HL-60 (cell line): ENCODE measurements around the gene KANK3.

ENCODE experiments used
- DNase-seq, 2 experiments: peaks; one replicate each; pipeline ENCODE4 v3.0.0-alpha.2; 2010 to 2020; ENCODE audit warnings: low read depth in 1 of 2, low spot score in 1 of 2
- H3K27ac ChIP-seq: fragments of 250-450 bp; sonication (Bioruptor Pico); replicated peaks from 2 replicates; pipeline ENCODE4 v1.5.1; 2020; ENCODE audit warnings: mild to moderate bottlenecking, moderate library complexity
- H3K27me3 ChIP-seq: fragments of 250-450 bp; sonication (Bioruptor Pico); 2 replicates; pipeline ENCODE4 v1.5.1; 2021; ENCODE audit warnings: mild to moderate bottlenecking, moderate library complexity; ENCODE audit not compliant: insufficient read depth, poor library complexity, severe bottlenecking
- H3K4me3 ChIP-seq: replicated peaks from 2 replicates; pipeline ENCODE4 v1.5.1; 2011; ENCODE audit warnings: mild to moderate bottlenecking, control low read depth, low read length; ENCODE audit not compliant: insufficient read depth
- GABPA ChIP-seq: IDR thresholded peaks from 2 replicates; pipeline ENCODE4 v1.6.1; 2012; ENCODE audit warnings: low read depth
- POLR2AphosphoS5 ChIP-seq: IDR thresholded peaks from 2 replicates; pipeline ENCODE4 v1.6.1; 2012; ENCODE audit warnings: low read depth
- SPI1 ChIP-seq: IDR thresholded peaks from 2 replicates; pipeline ENCODE4 v1.6.1; 2012; ENCODE audit warnings: low read depth, mild to moderate bottlenecking, borderline replicate concordance
- TF ChIP-seq, protein P1 (sequence below): IDR thresholded peaks from one replicate; pipeline ENCODE4 v1.5.1; 2011; ENCODE audit warnings: low read length, control low read depth, inconsistent platforms; ENCODE audit not compliant: insufficient read depth
- TF ChIP-seq, protein P2 (sequence below): IDR thresholded peaks from 2 replicates; pipeline ENCODE4 v1.6.1; 2012; ENCODE audit warnings: low read depth; ENCODE audit not compliant: insufficient replicate concordance

Gene KANK3

DNA sequence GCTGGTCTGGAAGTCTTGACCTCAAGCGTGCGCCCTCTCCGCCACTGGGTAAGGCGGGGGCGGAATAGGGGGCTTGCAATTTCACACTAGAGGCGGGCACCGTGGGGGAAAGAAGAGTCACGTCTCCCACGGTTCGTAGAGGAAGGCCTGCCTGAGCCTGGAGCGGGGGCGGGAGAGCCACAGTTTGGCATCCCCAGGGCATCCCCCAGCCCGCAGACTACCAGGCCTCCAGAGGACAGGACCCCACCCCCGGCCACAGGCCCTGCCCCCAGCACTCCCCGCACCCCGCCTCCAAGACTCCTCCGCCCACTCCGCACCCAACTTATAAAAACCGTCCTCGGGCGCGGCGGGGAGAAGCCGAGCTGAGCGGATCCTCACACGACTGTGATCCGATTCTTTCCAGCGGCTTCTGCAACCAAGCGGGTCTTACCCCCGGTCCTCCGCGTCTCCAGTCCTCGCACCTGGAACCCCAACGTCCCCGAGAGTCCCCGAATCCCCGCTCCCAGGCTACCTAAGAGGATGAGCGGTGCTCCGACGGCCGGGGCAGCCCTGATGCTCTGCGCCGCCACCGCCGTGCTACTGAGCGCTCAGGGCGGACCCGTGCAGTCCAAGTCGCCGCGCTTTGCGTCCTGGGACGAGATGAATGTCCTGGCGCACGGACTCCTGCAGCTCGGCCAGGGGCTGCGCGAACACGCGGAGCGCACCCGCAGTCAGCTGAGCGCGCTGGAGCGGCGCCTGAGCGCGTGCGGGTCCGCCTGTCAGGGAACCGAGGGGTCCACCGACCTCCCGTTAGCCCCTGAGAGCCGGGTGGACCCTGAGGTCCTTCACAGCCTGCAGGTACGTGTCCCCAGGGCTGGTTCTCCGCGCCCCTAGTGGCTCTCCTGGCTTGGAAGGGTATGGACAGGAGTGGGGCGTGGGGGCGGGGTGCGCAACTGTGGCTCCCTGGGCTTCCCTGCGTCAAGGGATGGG lies 21.0 kb upstream of the KANK3 start, which contains the start of gene ANGPTL4:
ANGPTL4 (plus strand) TSS at position 353 of the 969 bp plus-strand sequence; CDS start at position 520, 167 bp downstream.
- Histone ChIP-seq H3K27me3 (peaks cover 43% of the 10 kb centered on the region), H3K4me3 (no peak within 1 kb of the TSS), H3K27ac (no peak within 1 kb of the TSS)
- TF ChIP-seq, protein P1, sequence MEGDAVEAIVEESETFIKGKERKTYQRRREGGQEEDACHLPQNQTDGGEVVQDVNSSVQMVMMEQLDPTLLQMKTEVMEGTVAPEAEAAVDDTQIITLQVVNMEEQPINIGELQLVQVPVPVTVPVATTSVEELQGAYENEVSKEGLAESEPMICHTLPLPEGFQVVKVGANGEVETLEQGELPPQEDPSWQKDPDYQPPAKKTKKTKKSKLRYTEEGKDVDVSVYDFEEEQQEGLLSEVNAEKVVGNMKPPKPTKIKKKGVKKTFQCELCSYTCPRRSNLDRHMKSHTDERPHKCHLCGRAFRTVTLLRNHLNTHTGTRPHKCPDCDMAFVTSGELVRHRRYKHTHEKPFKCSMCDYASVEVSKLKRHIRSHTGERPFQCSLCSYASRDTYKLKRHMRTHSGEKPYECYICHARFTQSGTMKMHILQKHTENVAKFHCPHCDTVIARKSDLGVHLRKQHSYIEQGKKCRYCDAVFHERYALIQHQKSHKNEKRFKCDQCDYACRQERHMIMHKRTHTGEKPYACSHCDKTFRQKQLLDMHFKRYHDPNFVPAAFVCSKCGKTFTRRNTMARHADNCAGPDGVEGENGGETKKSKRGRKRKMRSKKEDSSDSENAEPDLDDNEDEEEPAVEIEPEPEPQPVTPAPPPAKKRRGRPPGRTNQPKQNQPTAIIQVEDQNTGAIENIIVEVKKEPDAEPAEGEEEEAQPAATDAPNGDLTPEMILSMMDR, result no peak
- no peak for TF ChIP-seq SPI1
- TF ChIP-seq, protein P2, sequence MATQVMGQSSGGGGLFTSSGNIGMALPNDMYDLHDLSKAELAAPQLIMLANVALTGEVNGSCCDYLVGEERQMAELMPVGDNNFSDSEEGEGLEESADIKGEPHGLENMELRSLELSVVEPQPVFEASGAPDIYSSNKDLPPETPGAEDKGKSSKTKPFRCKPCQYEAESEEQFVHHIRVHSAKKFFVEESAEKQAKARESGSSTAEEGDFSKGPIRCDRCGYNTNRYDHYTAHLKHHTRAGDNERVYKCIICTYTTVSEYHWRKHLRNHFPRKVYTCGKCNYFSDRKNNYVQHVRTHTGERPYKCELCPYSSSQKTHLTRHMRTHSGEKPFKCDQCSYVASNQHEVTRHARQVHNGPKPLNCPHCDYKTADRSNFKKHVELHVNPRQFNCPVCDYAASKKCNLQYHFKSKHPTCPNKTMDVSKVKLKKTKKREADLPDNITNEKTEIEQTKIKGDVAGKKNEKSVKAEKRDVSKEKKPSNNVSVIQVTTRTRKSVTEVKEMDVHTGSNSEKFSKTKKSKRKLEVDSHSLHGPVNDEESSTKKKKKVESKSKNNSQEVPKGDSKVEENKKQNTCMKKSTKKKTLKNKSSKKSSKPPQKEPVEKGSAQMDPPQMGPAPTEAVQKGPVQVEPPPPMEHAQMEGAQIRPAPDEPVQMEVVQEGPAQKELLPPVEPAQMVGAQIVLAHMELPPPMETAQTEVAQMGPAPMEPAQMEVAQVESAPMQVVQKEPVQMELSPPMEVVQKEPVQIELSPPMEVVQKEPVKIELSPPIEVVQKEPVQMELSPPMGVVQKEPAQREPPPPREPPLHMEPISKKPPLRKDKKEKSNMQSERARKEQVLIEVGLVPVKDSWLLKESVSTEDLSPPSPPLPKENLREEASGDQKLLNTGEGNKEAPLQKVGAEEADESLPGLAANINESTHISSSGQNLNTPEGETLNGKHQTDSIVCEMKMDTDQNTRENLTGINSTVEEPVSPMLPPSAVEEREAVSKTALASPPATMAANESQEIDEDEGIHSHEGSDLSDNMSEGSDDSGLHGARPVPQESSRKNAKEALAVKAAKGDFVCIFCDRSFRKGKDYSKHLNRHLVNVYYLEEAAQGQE, result no peak
- no peak for TF ChIP-seq GABPA
- no peak for TF ChIP-seq POLR2AphosphoS5
- DNase-seq, result peak in 1 of 2 experiments; percentile 7

DNA sequence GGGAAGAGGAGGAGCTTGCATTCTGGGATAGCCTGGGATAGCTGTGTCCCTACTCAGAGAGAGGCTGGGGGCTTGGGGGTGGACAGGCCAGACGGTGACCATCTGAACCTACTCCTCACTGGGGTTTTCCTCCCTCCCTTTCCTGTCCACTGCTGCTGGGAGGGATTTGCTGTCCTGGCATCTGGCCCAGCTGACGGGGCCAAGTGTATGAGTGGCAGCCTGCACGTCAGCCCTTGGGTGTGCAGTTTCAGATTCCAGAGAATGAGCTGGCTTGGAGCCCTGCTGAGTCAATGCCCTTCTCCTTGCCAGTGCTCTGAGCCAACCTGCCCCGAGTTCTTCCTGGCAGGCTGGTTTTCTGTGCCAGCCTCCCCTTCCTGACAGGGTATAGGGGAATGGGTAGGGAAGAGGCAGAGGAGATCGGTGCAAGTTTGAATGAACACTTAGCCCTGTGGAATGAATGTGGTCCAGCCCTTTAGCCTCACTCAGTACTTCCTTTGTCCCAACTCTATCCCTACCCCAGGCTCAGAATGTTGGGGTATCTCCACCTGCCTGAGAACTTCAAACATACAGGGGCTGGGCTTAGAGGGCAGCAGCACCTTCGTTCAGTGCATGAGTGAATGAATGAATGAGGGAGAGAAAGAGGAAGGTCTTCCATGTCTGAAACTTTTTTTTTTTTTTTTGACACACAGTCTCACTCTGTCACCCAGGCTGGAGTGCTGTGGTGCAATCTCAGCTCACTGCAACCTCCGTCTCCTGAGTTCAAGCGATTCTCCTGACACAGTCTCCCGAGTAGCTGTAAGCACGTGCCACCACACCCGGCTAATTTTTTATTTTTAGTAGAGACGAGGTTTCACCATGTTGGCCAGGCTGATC lies 19.1 kb upstream of the KANK3 start:
- no peak overlapping the region for H3K4me3 ChIP-seq
- peaks cover 38% of the 10 kb centered on the region for H3K27me3 ChIP-seq
- H3K27ac ChIP-seq, result no peak overlapping the region
- TF ChIP-seq, protein P1, result no peak
- TF ChIP-seq GABPA (no peak), SPI1 (no peak), POLR2AphosphoS5 (no peak)
- TF ChIP-seq, protein P2, result no peak
- peak in 1 of 2 experiments; percentile 70 for DNase-seq

DNA sequence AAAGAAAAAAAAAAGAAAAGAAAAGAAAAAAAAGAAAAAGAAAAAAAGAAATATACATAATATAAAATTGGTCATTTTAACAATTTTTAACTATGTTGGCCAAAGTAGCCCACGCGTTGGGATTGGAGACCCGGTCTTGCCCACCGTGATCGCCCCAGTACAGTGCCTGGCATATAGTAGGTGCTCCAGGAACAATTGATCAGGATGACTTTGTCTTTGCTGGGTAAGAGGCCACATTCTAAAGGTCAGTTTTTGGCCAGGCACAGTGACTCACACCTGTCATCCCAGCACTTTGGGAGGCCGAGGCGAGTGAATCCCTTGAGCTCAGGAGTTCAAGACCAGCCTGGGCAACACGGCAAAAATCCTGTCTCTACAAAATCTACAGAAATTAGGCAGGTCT lies 17.1 kb upstream of the KANK3 start:
- no peak for DNase-seq
- Histone ChIP-seq H3K27ac (no peak overlapping the region), H3K4me3 (no peak overlapping the region), H3K27me3 (peaks cover 21% of the 10 kb centered on the region)
- TF ChIP-seq SPI1 (no peak), POLR2AphosphoS5 (no peak), GABPA (no peak)
- TF ChIP-seq, protein P2, result no peak
- TF ChIP-seq, protein P1, result no peak
